HEK293T (cell line): ENCODE data around the gene APP.

Experiments used
- ARNT ChIP-seq: fragments of 450-650 bp; IDR thresholded peaks from 2 replicates; pipeline ENCODE4 v1.6.1; 2017; ENCODE audit warnings: mild to moderate bottlenecking
- BHLHE40 ChIP-seq: fragments of 450-650 bp; IDR thresholded peaks from 2 replicates; pipeline ENCODE4 v1.6.1; 2016; ENCODE audit warnings: mild to moderate bottlenecking, moderate library complexity, borderline replicate concordance
- HDGF ChIP-seq: fragments of 450-650 bp; IDR thresholded peaks from 2 replicates; pipeline ENCODE4 v1.6.1; 2017; ENCODE audit warnings: antibody characterized with exemption, borderline replicate concordance
- NFRKB ChIP-seq: fragments of 450-650 bp; IDR thresholded peaks from 2 replicates; pipeline ENCODE4 v1.6.1; 2016; ENCODE audit warnings: mild to moderate bottlenecking, moderate library complexity
- PKNOX1 ChIP-seq: fragments of 450-650 bp; IDR thresholded peaks from 2 replicates; pipeline ENCODE4 v1.6.1; 2016
- SP1 ChIP-seq: fragments of 450-650 bp; IDR thresholded peaks from 2 replicates; pipeline ENCODE4 v1.6.1; 2017
- SUZ12 ChIP-seq: fragments of 450-650 bp; IDR thresholded peaks from 2 replicates; pipeline ENCODE4 v1.6.1; 2016; ENCODE audit warnings: mild to moderate bottlenecking
- TARDBP ChIP-seq: fragments of 450-650 bp; IDR thresholded peaks from 2 replicates; pipeline ENCODE4 v1.6.1; 2016
- ZNF384 ChIP-seq: fragments of 450-650 bp; IDR thresholded peaks from 2 replicates; pipeline ENCODE4 v1.6.1; 2016

DNA sequence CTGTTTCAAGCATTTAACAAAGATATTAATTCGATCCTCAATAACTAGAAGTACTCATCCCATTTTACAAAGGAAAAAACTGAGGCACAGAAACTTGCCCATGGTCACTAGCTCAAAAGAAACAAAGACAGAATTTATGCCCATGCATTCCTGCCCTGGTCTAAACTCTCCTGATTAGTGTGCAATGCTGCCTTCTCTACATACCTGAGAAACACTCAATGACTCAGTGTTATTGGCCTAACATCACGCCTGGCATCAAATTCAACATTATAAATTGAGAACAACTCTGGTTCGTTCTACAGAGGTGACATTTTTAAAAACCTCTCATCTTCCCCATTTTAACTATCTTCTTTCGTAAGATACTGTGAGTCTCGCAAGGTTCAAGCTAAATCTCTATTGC is 5.2 kb downstream of the APP start:
- TF ChIP-seq SUZ12 (no peak), SP1 (no peak), PKNOX1 (no peak), ZNF384 (no peak), ARNT (no peak), HDGF (no peak), NFRKB (no peak), TARDBP (no peak), BHLHE40 (no peak)
